Heart left ventricle (tissue), 16 donors: ENCODE results near the gene PEX10. TPM values are rescaled to one million over a fixed set of nuclear protein-coding genes. Genes with fewer than 3 reads are reported as not detected.

Source experiments
- ATAC-seq, 4 donors: fragments of 200-7000 bp; cut with Tn5 transposase; one replicate each; pipeline ENCODE4 v1.9.1; 2020 to 2022; ENCODE audit warnings: moderate library complexity in 4 of 4, mild to moderate bottlenecking in 3 of 4, moderate number of reproducible peaks in 1 of 4
- DNase-seq, 5 donors: peaks; one replicate each; pipeline ENCODE4 v3.0.0-alpha.2; 2020
- H3K27ac ChIP-seq, 12 donors: fragments of 200-600 bp; sonication (generic) in 4 of 12; one replicate each; pipeline versions ENCODE4 v1.5.0 to v1.8.0; 2016 to 2022; ENCODE audit warnings: mild to moderate bottlenecking in 2 of 12
- H3K27me3 ChIP-seq, 9 donors: fragments of 200-600 bp; sonication (generic) in 2 of 9; one replicate each; pipeline versions ENCODE4 v1.5.1 to v1.8.0; 2016 to 2022; ENCODE audit warnings: mild to moderate bottlenecking in 3 of 9
- H3K36me3 ChIP-seq, 9 donors: fragments of 200-600 bp; sonication (generic) in 2 of 9; one replicate each; pipeline versions ENCODE4 v1.5.0 to v1.8.0; 2018 to 2022; ENCODE audit warnings: mild to moderate bottlenecking in 2 of 9
- H3K4me1 ChIP-seq, 12 donors: fragments of 200-600 bp; sonication (generic) in 4 of 12; one replicate each; pipeline versions ENCODE4 v1.5.0 to v1.8.0; 2016 to 2022; ENCODE audit warnings: mild to moderate bottlenecking in 3 of 12
- H3K4me3 ChIP-seq, 12 donors: fragments of 200-600 bp; sonication (generic) in 4 of 12; one replicate each; pipeline versions ENCODE4 v1.5.0 to v1.8.0; 2017 to 2022; ENCODE audit warnings: mild to moderate bottlenecking in 9 of 12, moderate library complexity in 4 of 12
- H3K9me3 ChIP-seq, 12 donors: fragments of 200-600 bp; sonication (generic) in 4 of 12; one replicate each; pipeline versions ENCODE4 v1.5.0 to v1.8.0; 2016 to 2022; ENCODE audit warnings: mild to moderate bottlenecking in 1 of 12
- CTCF ChIP-seq, 12 donors: fragments of 200-600 bp; sonication (generic) in 4 of 12; IDR thresholded peaks; one replicate each; pipeline versions ENCODE4 v1.5.0 to v1.8.0; 2018 to 2022; ENCODE audit warnings: antibody characterized with exemption in 12 of 12, mild to moderate bottlenecking in 5 of 12
- POLR2A ChIP-seq, 2 donors: fragments of 450-650 bp; IDR thresholded peaks; one replicate each; pipeline ENCODE4 v1.6.1; 2017; ENCODE audit warnings: antibody characterized with exemption in 2 of 2, mild to moderate bottlenecking in 2 of 2, moderate library complexity in 2 of 2
- WGBS, 4 donors: extraction: QIAGEN DNeasy Blood & Tissue Kit in 2 of 4; methylation state at CpG; one replicate each; pipeline versions ENCODE4 v1.1.5 to v1.1.7; 2013 to 2018; 5-methylcytosine and 5-hydroxymethylcytosine counted together
- intact Hi-C, 10 donors: fragments of 100-400 bp; cut with DNase I; formaldehyde crosslinking; loops; one replicate each; pipeline versions ENCODE4 v1.11.1 to v1.14.2; 2022
- polyA plus RNA-seq, 2 donors: library from polyadenylated mRNA; stranded (reverse); fragments of 200-250 nt; gene quantifications; one replicate each; pipeline ENCODE4 v1.2.3, GENCODE V29; 2013
- total RNA-seq, 9 donors: library from RNA; depleted of rRNA in 2 of 9; stranded (reverse); fragments of >200 nt in 2 of 9; fragmentation: NEBNext Ultra II Directional in 3 of 9; extraction: Animal tissue kit (Norgen Biotek cat#: 25700) in 3 of 9; gene quantifications; one replicate each; pipeline versions ENCODE4 v1.1.0 to v1.2.4, GENCODE V29; 2016 to 2023
- donor health status: ischemic (EF 13 %, LVEDD 7.1; RV severe dilation, severe dysfunction).
- donor health status: healthy with polysubstance abuse.
- donor health status: DM: no; HTN: yes; CAD: no.
- donor health status: DM: no; HTN: no; CAD: no.
- donor health status: ischemic (EF 25% LVEDD 6.9; RV normal size, moderate dysfunction).
- donor health status: ischemic (EF 25% LVEDD 5.7; RV mildly dilated, moderate dysfunction).
- donor health status: healthy.
- donor health status: DM: yes; HTN: yes; CAD: no.
- donor health status: ischemic (EF 35%, LVEDD 5.7; RV mildly dilated, moderate dysfunction).
- donor health status: nonischemic (EF 11% LVEDD 7.7; RV severe dilation, severe dysfunction).
- donor health status: DM: yes; HTN: yes; CAD: no.
- donor health status: PGD.
- donor health status: ischemic (EF 29% LVEDD 5.4; RV normal size, mild dysfunction).
- donor health status: nonischemic (EF 23%, LVEDD 6.1; RV moderate dilation, normal function).

PEX10 gene
- total and polyA plus RNA-seq, 11 donors, result 14.7 to 26.5 (median 18.6) TPM

- intact Hi-C loops, result loop anchor here in 1 of 10 donors (5.0 kb wide), 1 partner anchor 259 kb away; no protein-coding TSS in a partner anchor
- Histone ChIP-seq H3K4me3 (peak within 1 kb of the TSS; percentile 75 to 99 (median 84)), H3K36me3 (peaks cover 0 to 38% (median 16%) of the 10 kb centered on the region in 9 donors), H3K9me3 (no peaks in the 10 kb centered on the region), H3K27me3 (no peaks in the 10 kb centered on the region), H3K27ac (peak within 1 kb of the TSS; percentile 67 to 95 (median 84)), H3K4me1 (peaks cover 5 to 48% (median 26%) of the 10 kb centered on the region in 12 donors)
- TF ChIP-seq POLR2A (IDR thresholded peaks at IDR 0.05), result peak; percentile 12 to 87
- peak in 2 of 12 donors; percentile 8 to 21 for TF ChIP-seq CTCF (IDR thresholded peaks at IDR 0.05)
- ATAC-seq (peak; percentile 95 to 99 (median 97)), DNase-seq (peak; percentile 99 to 100 (median 100))
- WGBS, 4 donors, result 0 to 2% (median 1%) methylated on average over 29 to 103 of the region's 103 CpGs
Observed at GRCh38 chr1:2391041-2391930, 21.1 kb downstream of the PEX10 start, which contains the start of the genes MORN1 and RER1. Gene MORN1, minus strand, starts transcription at chr1:2391554. Its CDS starts 21 bp downstream, at chr1:2391533. Gene RER1, plus strand, starts transcription at chr1:2391841. Its CDS starts 3,950 bp downstream, at chr1:2395791.

- Histone ChIP-seq H3K9me3 (no peaks in the 10 kb centered on the region), H3K36me3 (peaks cover 0 to 24% (median 8%) of the 10 kb centered on the region in 9 donors), H3K27me3 (no peaks in the 10 kb centered on the region), H3K4me3 (no peak overlapping the region), H3K4me1 (peaks cover 5 to 40% (median 26%) of the 10 kb centered on the region in 12 donors), H3K27ac (no peak overlapping the region)
- intact Hi-C loops, result loop anchor here in 2 of 10 donors (5.0 kb wide), 2 partner anchors 72 to 257 kb away; no protein-coding TSS in a partner anchor
- WGBS, 4 donors, result 86 to 94% (median 90%) methylated on average over 7 of the region's 7 CpGs
- no peak for ATAC-seq
- DNase-seq, result peak in 1 of 5 donors; percentile 13
- no peak for TF ChIP-seq CTCF (IDR thresholded peaks at IDR 0.05)
- no peak for TF ChIP-seq POLR2A (IDR thresholded peaks at IDR 0.05)
Observed at GRCh38 chr1:2389644-2390043, 22.7 kb downstream of the PEX10 start.

GRCh38 chr1:2388004-2388913 is 24.1 kb downstream of the PEX10 start:
- Histone ChIP-seq H3K27me3 (no peaks in the 10 kb centered on the region), H3K27ac (no peak overlapping the region), H3K4me1 (peaks cover 5 to 26% (median 18%) of the 10 kb centered on the region in 12 donors), H3K36me3 (peaks cover 0 to 10% (median 0%) of the 10 kb centered on the region in 9 donors), H3K4me3 (no peak overlapping the region), H3K9me3 (no peaks in the 10 kb centered on the region)
- ATAC-seq (no peak), DNase-seq (peak in 3 of 5 donors; percentile 13 to 40 (median 21))
- 93 to 96% (median 94%) methylated on average over 32 of the region's 32 CpGs for WGBS, 4 donors
- no peak for TF ChIP-seq CTCF (IDR thresholded peaks at IDR 0.05)
- TF ChIP-seq POLR2A (IDR thresholded peaks at IDR 0.05), result no peak
- intact Hi-C loops, result loop anchor here in 1 of 10 donors (5.0 kb wide), 1 partner anchor 71 kb away; no protein-coding TSS in a partner anchor
